GM19239 (cell line): ENCODE results near the gene BACH2.

Source experiments
- DNase-seq: peaks from one replicate; pipeline ENCODE4 v3.0.0; 2011; ENCODE audit warnings: low spot score; ENCODE audit not compliant: insufficient read length
- FAIRE-seq: peaks from 2 replicates; lab custom pipeline; 2011; peaks lifted over from hg19 to GRCh38; lab: Jason Lieb, UNC

BACH2 gene

DNA sequence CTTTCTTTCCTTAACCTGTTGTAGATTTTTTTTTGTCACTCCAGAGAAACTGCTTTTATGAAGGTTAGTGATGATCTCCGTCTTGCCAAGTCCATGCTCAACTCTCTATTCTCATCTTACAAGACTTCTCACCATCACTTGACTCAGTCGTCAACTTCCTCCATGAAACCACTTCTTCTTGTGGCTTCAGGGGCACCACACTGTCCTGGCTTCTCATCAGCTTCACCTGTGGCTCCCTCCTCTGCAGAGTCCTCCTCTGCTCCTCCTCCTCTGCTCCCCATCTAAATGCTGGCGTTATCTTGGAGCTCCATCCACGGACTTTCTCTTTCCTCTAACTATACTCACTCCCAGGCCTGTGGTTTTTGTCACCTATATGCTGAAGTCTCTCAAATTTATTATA is 187.5 kb downstream of the BACH2 start:
- no peak for FAIRE-seq

DNA sequence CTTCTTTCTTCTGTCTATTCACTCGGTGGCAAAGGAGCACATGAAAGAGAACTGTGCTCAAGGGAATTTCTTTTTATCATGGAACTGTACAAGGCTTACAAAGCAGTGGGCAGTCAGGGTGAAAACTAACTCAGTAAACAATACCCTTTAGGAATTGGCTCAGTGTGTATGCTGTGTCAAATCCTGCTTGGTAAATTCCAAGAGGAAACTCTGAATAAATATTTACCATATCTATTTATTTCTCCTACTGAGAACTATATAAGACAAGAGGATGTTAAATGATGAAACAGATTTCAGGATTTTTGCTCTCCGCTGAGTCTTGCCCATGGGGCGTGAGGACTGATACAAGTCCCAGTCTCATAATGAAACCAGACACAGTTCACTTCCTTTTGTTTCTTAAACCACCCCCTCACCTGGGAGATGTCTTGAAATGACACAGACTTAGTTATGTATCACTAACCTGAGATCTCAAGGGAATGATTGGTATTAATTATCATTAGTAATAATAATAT is 188.8 kb downstream of the BACH2 start:
- DNase-seq (no peak), FAIRE-seq (peak; percentile 87)

More for the DNA sequence above, 187.5 kb downstream of the BACH2 start:
- no peak for DNase-seq

- DNase-seq (no peak), FAIRE-seq (no peak)
Measured at GRCh38 chr6:90107371-90107770, 189.3 kb downstream of the BACH2 start.

DNA sequence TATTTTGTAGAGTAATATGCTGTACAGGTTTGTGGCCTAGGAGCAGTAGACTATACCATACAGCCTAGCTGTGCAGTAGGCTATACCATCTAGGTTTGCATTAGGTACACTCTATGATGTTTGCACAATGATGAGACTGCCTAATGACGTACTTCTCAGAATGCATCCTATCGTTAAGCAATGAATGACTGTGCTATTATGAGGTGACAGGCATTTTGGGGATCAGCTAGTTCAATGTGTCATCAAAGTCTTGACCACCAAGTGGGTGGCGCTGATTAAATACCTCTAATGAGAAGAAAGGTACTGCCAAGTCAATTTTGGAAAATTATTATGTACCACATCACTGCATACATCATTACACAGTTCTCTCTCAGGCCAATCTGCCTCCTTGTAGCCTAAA is 190.2 kb downstream of the BACH2 start:
- peak; percentile 53 for FAIRE-seq

GRCh38 chr6:90105506-90106170 is 191.0 kb downstream of the BACH2 start:
- FAIRE-seq (no peak), DNase-seq (no peak)

More for the DNA sequence above, 190.2 kb downstream of the BACH2 start:
- DNase-seq: no peak

DNA sequence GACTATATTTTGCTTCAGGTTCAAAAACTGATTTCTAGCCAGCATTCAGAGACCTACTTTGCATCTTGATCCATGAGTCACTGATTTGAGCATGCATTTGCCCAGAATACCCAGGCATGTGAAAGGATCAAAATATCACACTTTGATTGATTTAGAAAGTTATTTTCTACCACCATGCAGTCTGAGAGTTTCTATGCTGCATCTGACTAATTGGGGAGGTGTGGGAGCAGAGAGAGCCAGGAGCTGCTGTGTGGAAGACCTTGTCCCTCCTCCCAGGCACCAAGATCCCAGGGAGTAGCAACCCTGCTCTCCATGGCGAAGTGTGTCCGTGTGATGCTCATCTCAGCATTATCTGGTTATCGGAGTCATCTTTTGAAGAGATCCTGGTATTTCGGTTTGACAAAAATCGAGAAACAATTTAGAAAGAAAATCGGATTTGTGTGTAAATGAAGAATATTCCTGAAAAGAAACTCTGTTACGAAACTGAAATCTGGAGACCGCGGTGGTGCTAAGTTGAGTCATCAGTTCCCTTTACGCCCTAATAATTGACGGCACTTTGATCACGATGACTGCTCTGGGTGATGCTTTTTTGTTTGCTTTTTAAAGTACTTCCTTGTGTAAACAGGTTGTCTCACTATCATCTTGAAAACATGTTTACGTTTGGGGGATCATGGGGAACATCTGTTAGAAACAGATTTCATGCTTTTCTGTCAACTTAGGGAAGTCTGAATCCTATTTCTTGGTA is 193.4 kb downstream of the BACH2 start:
- FAIRE-seq (peak; percentile 96), DNase-seq (no peak)

GRCh38 chr6:90101403-90101802 is 195.2 kb downstream of the BACH2 start:
- FAIRE-seq: no peak
- no peak for DNase-seq

GRCh38 chr6:90100059-90100665 is 196.5 kb downstream of the BACH2 start:
- no peak for FAIRE-seq
- DNase-seq: no peak

DNA sequence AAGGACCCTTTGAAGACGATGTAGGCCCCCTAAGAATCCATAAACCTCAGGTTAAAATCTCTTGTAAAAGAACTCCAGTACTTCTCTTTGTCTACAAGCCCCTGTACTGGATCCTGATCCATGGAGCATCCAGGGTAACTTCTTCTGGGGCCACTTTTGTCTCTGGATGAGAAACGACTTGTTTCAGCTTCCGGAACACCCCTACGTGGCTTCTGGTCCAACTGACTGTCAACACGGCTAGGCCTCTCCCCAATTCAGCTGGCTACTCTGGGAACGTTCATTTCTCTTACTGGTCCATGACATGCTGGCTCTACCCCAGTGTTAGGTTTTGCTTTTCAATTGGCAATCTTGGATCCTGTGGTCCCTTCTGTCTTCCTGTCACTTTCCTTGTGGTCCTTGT is 198.0 kb downstream of the BACH2 start:
- DNase-seq (no peak), FAIRE-seq (no peak)

DNA sequence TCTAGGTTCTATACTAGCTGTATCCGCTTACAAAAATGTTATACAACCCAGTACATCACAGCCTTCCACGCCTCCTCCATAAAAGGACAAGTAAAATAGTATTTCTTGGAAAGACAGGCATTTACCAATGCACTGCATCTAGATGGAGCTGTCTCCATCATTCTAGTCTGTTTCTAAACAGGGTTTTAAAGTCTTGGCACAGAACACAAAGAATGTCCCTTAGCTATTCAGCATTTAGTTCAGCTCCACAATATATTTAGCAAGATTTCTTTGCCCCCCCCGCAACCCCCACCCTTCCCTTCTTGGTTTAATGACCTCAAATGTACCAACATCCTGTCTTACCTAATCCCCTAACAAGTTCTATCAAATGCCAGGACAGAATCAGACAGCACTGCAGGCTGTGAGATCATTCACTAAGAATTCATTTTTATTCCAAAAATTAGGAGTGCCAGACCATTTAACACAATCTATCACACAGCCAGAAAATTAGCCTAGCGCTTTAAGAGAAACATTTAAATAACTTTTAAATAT is 198.6 kb downstream of the BACH2 start:
- no peak for FAIRE-seq
- DNase-seq: no peak

GRCh38 chr6:90097356-90097755 is 199.3 kb downstream of the BACH2 start:
- DNase-seq: no peak

GRCh38 chr6:90096818-90097217 is 199.8 kb downstream of the BACH2 start:
- FAIRE-seq: no peak
- DNase-seq: no peak

More at GRCh38 chr6:90097356-90097755, 199.3 kb downstream of the BACH2 start:
- no peak for FAIRE-seq

GRCh38 chr6:90095788-90096187 is 200.9 kb downstream of the BACH2 start:
- DNase-seq (no peak), FAIRE-seq (no peak)

GRCh38 chr6:90095145-90095544 is 201.5 kb downstream of the BACH2 start:
- no peak for FAIRE-seq
- no peak for DNase-seq

- no peak for FAIRE-seq
- DNase-seq: no peak
Measured at GRCh38 chr6:90093558-90094073, 203.0 kb downstream of the BACH2 start.

DNA sequence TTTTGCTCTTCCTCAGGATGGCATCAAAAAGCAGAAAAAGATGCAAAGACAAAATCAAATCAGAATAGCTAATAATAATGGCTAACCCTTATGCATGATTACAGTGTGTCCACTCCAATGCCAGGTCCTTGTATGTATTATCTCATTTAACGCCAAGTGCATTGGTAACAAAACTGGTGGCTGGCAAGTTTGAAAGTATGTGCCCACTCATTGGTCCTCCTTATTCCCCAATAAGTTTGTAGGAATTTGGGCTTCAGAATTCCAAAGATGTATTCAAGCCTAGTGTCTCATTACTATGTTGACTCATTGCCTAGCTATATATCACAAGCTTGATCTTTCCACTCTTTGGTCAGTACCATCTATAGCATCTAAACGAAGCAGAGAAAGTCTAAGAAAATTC is 205.8 kb downstream of the BACH2 start:
- no peak for FAIRE-seq

DNA sequence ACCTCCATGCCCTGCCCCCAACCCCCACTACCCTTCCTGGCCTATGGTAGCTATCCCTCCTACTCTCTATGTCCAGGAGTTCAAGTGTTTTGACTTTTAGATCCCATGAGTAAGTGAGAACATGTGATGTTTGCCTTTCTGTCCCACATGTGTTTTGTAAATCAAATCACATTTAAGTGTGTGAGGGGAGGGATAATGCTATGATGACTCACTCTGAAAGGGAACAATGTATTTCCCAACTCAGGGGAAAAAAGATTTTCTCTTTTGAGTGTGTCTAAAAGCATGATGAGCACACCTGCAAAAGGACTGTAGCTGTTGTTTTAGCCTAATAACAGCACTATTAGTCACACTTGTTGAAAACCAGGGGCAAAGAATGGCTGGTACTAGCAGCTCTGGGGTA is 208.6 kb downstream of the BACH2 start:
- no peak for DNase-seq
- no peak for FAIRE-seq

More for the DNA sequence above, 205.8 kb downstream of the BACH2 start:
- DNase-seq: no peak

- FAIRE-seq (no peak), DNase-seq (no peak)
Measured at GRCh38 chr6:90087106-90087833, 209.4 kb downstream of the BACH2 start.

DNA sequence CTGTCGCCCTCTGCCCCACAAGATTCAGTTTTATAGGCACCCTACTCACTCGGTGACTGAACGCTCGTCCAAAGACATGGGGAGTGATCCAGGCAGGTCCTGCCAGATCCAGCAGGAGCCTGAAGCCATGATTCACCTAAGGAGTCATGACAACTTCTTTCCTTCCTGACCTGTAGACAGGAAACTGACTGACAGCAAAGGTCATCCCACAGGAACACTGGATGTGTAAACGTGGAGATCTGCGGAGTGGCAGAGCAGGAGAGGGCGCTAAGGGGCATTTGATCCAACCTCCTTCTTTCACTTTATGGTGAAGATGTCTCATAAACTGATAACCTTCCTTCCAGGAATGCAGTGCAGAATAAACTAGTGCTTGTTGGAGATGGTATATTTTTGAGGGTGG is 210.1 kb downstream of the BACH2 start:
- FAIRE-seq: no peak
- no peak for DNase-seq

DNA sequence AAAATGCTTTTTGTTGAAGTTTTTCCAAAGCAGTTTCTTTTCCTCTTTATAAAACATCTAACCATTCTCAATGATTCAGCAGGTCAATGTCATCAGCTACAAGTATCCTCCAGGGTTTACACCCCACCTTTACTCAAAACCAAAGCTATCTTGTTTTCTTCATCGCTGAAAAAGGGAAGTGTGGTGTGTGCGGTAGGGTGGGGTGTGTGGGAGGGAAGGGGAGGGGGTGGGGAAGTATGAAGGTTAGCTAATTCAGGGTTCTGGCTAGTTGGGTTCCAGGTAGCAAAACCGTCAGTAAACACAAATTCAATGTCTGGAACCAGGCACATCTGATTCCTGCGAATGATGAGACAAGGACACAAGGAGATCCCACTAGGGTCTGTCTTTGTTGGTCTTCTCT is 212.8 kb downstream of the BACH2 start:
- DNase-seq (no peak), FAIRE-seq (no peak)
